OCI-LY7 (cell line): ENCODE measurements around the gene PPAT.

Source experiments
- CTCF ChIP-seq: fragments of 200-600 bp; sonication (generic); conservative IDR thresholded peaks from 2 replicates; pipeline ENCODE4 v1.5.1; 2014; ENCODE audit warnings: mild to moderate bottlenecking, antibody characterized with exemption, low read length, moderate library complexity, mixed read lengths
- EZH2phosphoT487 ChIP-seq: fragments of 200-600 bp; sonication (generic); IDR thresholded peaks from 2 replicates; pipeline ENCODE4 v1.6.1; 2018; ENCODE audit warnings: low read depth, borderline replicate concordance, mild to moderate bottlenecking, mixed run types, antibody characterized with exemption, low read length, moderate library complexity, mixed read lengths

- TF ChIP-seq CTCF = no peak
- TF ChIP-seq EZH2phosphoT487 = no peak
Observed at GRCh38 chr4:56372774-56373173, 62.6 kb downstream of the PPAT start.
